OCI-M2 (cell line): ENCODE data around the gene SH3YL1.

Experiments used
- DNase-seq: peaks from one replicate; lab custom pipeline; 2025; ENCODE audit not compliant: unreplicated experiment; lab: John Stamatoyannopoulos, UW

SH3YL1 gene

GRCh38 chr2:223971-224760 lies 39.7 kb downstream of the SH3YL1 start:
- DNase-seq, result no peak

GRCh38 chr2:223451-223850 lies 40.4 kb downstream of the SH3YL1 start:
- DNase-seq, result no peak

- no peak for DNase-seq
Observed at GRCh38 chr2:216068-216467, 47.8 kb downstream of the SH3YL1 start.

- DNase-seq, result no peak
Observed at GRCh38 chr2:213932-214693, 49.7 kb downstream of the SH3YL1 start.

GRCh38 chr2:211486-212184 lies 52.2 kb downstream of the SH3YL1 start:
- DNase-seq, result no peak

- no peak for DNase-seq
Observed at GRCh38 chr2:210660-211059, 53.2 kb downstream of the SH3YL1 start.

GRCh38 chr2:209470-209869 lies 54.4 kb downstream of the SH3YL1 start:
- DNase-seq, result no peak

GRCh38 chr2:208335-208734 lies 55.5 kb downstream of the SH3YL1 start:
- DNase-seq, result no peak

GRCh38 chr2:203984-204383 lies 59.8 kb downstream of the SH3YL1 start:
- DNase-seq, result no peak

- DNase-seq, result no peak
Observed at GRCh38 chr2:203401-203800, 60.4 kb downstream of the SH3YL1 start.

- no peak for DNase-seq
Observed at GRCh38 chr2:202945-203344, 60.9 kb downstream of the SH3YL1 start.

- DNase-seq, result no peak
Observed at GRCh38 chr2:201648-202433, 62.0 kb downstream of the SH3YL1 start.

- no peak for DNase-seq
Observed at GRCh38 chr2:199041-199966, 64.5 kb downstream of the SH3YL1 start.

GRCh38 chr2:196406-196805 lies 67.4 kb downstream of the SH3YL1 start:
- DNase-seq, result no peak

- DNase-seq, result no peak
Observed at GRCh38 chr2:195932-196331, 67.9 kb downstream of the SH3YL1 start.

- no peak for DNase-seq
Observed at GRCh38 chr2:193141-193671, 70.6 kb downstream of the SH3YL1 start.

- DNase-seq, result no peak
Observed at GRCh38 chr2:191311-192190, 72.3 kb downstream of the SH3YL1 start.

GRCh38 chr2:187825-188224 lies 76.0 kb downstream of the SH3YL1 start:
- DNase-seq, result no peak

- DNase-seq, result no peak
Observed at GRCh38 chr2:185221-185620, 78.6 kb downstream of the SH3YL1 start.
